IMR-90 (cell line): Measurements from ENCODE around the gene IRF2BP2. TPM values are rescaled to one million over a fixed set of nuclear protein-coding genes. Genes with fewer than 3 reads are reported as not detected.

ENCODE experiments used
- ATAC-seq: fragments of 200-7000 bp; cut with Tn5 transposase; 2 replicates; pipeline ENCODE4 v1.9.1; 2020; ENCODE audit warnings: low read depth, mild to moderate bottlenecking, moderate library complexity
- BruUV-seq: library from RNA; stranded (reverse); fragments of 400-500 nt; replicated peaks from 2 replicates; lab custom pipeline; 2021; lab: Mats Ljungman, UMichigan
- CTCF ChIA-PET: fragments of 300-600 bp; formaldehyde crosslinking; extraction: SDS; loops from one replicate; lab custom pipeline; 2021; ENCODE audit warnings: antibody characterized with exemption; lab: Yijun Ruan, JAX
- POLR2A ChIA-PET: fragments of 300-600 bp; sonication (Branson Sonifier 250); formaldehyde crosslinking; loops from one replicate; lab custom pipeline; 2022; ENCODE audit warnings: antibody characterized with exemption; ENCODE audit not compliant: unreplicated experiment; lab: Charles Lee
- DNase-seq: peaks from one replicate; pipeline ENCODE4 v3.0.0; 2013
- H2AFZ ChIP-seq: replicated peaks from 2 replicates; pipeline ENCODE3; 2013; ENCODE audit warnings: low read length, mild to moderate bottlenecking; ENCODE audit not compliant: poor library complexity
- H2AK5ac ChIP-seq: 2 replicates; pipeline ENCODE4 v1.6.1; 2013; ENCODE audit warnings: low read depth, low read length, inconsistent platforms
- H2AK9ac ChIP-seq: replicated peaks from 2 replicates; pipeline ENCODE3; 2013; ENCODE audit warnings: mild to moderate bottlenecking, low read depth, low read length, moderate library complexity; ENCODE audit not compliant: poor library complexity
- H2BK120ac ChIP-seq: 2 replicates; pipeline ENCODE4 v1.6.1; 2013; ENCODE audit warnings: low read depth, low read length, inconsistent platforms
- H2BK15ac ChIP-seq: 3 replicates; pipeline ENCODE4 v1.6.1; 2013; ENCODE audit warnings: low read depth, low read length, inconsistent platforms
- H2BK20ac ChIP-seq: 2 replicates; pipeline ENCODE4 v1.6.1; 2013; ENCODE audit warnings: low read depth, mild to moderate bottlenecking, inconsistent platforms, low read length, moderate library complexity
- H2BK5ac ChIP-seq: 2 replicates; pipeline ENCODE4 v1.6.1; 2013; ENCODE audit warnings: mild to moderate bottlenecking, low read depth, low read length, inconsistent platforms; ENCODE audit not compliant: poor library complexity, severe bottlenecking
- H3K14ac ChIP-seq: replicated peaks from 2 replicates; pipeline ENCODE4 v1.6.1; 2013; ENCODE audit warnings: low read depth, low read length, inconsistent platforms
- H3K18ac ChIP-seq: 2 replicates; pipeline ENCODE4 v1.6.1; 2013; ENCODE audit warnings: low read depth, low read length, control low read depth
- H3K23ac ChIP-seq: 2 replicates; pipeline ENCODE4 v1.6.1; 2013; ENCODE audit warnings: low read depth, low read length, inconsistent platforms
- H3K27ac ChIP-seq: 2 replicates; pipeline ENCODE4 v1.5.1; 2013; ENCODE audit warnings: mild to moderate bottlenecking, control low read depth, low read length; ENCODE audit not compliant: insufficient read depth
- H3K27me3 ChIP-seq: 2 replicates; pipeline ENCODE4 v1.6.1; 2013; ENCODE audit warnings: low read length; ENCODE audit not compliant: control insufficient read depth, insufficient read depth
- H3K36me3 ChIP-seq: 2 replicates; pipeline ENCODE4 v1.6.1; 2013; ENCODE audit warnings: low read length, mixed read lengths; ENCODE audit not compliant: control insufficient read depth, insufficient read depth
- H3K4ac ChIP-seq: 2 replicates; pipeline ENCODE4 v1.6.1; 2013; ENCODE audit warnings: low read depth, low read length, inconsistent platforms
- H3K4me1 ChIP-seq: 2 replicates; pipeline ENCODE4 v1.6.1; 2013; ENCODE audit warnings: low read length, mixed read lengths; ENCODE audit not compliant: control insufficient read depth, insufficient read depth
- H3K4me2 ChIP-seq: 2 replicates; pipeline ENCODE4 v1.6.1; 2013; ENCODE audit warnings: low read depth, mild to moderate bottlenecking, control low read depth, low read length, moderate library complexity
- H3K4me3 ChIP-seq: 2 replicates; pipeline ENCODE4 v1.5.1; 2013; ENCODE audit warnings: low read depth, mild to moderate bottlenecking, control low read depth, low read length, moderate library complexity; ENCODE audit not compliant: insufficient read depth
- H3K56ac ChIP-seq: 2 replicates; pipeline ENCODE4 v1.6.1; 2013; ENCODE audit warnings: low read length, inconsistent platforms; ENCODE audit not compliant: insufficient read depth; ENCODE audit errors: extremely low read depth
- H3K79me1 ChIP-seq, 2 experiments: 2 replicates each; pipeline ENCODE4 v1.6.1; 2013; ENCODE audit warnings: low read length in 2 of 2, inconsistent platforms in 1 of 2, low read depth in 1 of 2
- H3K9ac ChIP-seq: 2 replicates; pipeline ENCODE4 v1.6.1; 2013; ENCODE audit warnings: low read depth, low read length, control low read depth
- H3K9me1 ChIP-seq: 2 replicates; pipeline ENCODE4 v1.6.1; 2013; ENCODE audit warnings: low read length, inconsistent platforms; ENCODE audit not compliant: insufficient read depth
- H3K9me3 ChIP-seq: 2 replicates; pipeline ENCODE4 v1.6.1; 2013; ENCODE audit warnings: low read length; ENCODE audit not compliant: control insufficient read depth, insufficient read depth
- H4K20me1 ChIP-seq: 2 replicates; pipeline ENCODE4 v1.6.1; 2013; ENCODE audit warnings: low read length, inconsistent platforms; ENCODE audit not compliant: insufficient read depth
- H4K5ac ChIP-seq: 2 replicates; pipeline ENCODE4 v1.6.1; 2013; ENCODE audit warnings: mild to moderate bottlenecking, low read depth, low read length, control low read depth
- H4K8ac ChIP-seq, 2 experiments: 2 replicates each; pipeline ENCODE4 v1.6.1; 2013; ENCODE audit warnings: low read depth in 2 of 2, low read length in 2 of 2, control low read depth in 1 of 2, inconsistent platforms in 1 of 2
- H4K91ac ChIP-seq: 2 replicates; pipeline ENCODE4 v1.6.1; 2013; ENCODE audit warnings: low read depth, low read length, inconsistent platforms; ENCODE audit not compliant: insufficient read depth
- BHLHE40 ChIP-seq: fragments of 150-350 bp; IDR thresholded peaks from 2 replicates; pipeline ENCODE4 v1.6.1; 2016; ENCODE audit warnings: mild to moderate bottlenecking, low read depth, low read length
- CEBPB ChIP-seq: IDR thresholded peaks from 2 replicates; pipeline ENCODE4 v1.6.1; 2012; ENCODE audit warnings: low read depth, low read length, improper control_type of control experiment
- CHD1 ChIP-seq: IDR thresholded peaks from 2 replicates; pipeline ENCODE4 v1.6.1; 2012; ENCODE audit warnings: low read depth, low read length, improper control_type of control experiment
- CTCF ChIP-seq: conservative IDR thresholded peaks from 2 replicates; pipeline ENCODE4 v1.5.1; 2012; ENCODE audit warnings: mild to moderate bottlenecking, low read depth, low read length, improper control_type of control experiment
- MAFK ChIP-seq: IDR thresholded peaks from 2 replicates; pipeline ENCODE4 v1.6.1; 2012; ENCODE audit warnings: low read depth, low read length, improper control_type of control experiment
- POLR2A ChIP-seq: IDR thresholded peaks from 2 replicates; pipeline ENCODE4 v1.6.1; 2012; ENCODE audit warnings: mild to moderate bottlenecking, low read depth, low read length
- RAD21 ChIP-seq: IDR thresholded peaks from 2 replicates; pipeline ENCODE4 v1.6.1; 2012; ENCODE audit warnings: low read length, improper control_type of control experiment
- RCOR1 ChIP-seq: IDR thresholded peaks from 2 replicates; pipeline ENCODE4 v1.6.1; 2012; ENCODE audit warnings: mild to moderate bottlenecking, low read length, improper control_type of control experiment; ENCODE audit not compliant: insufficient replicate concordance
- RFX5 ChIP-seq: IDR thresholded peaks from 2 replicates; pipeline ENCODE4 v1.8.0; 2012; ENCODE audit warnings: low read depth, mild to moderate bottlenecking, low read length, moderate library complexity
- SMC3 ChIP-seq: fragments of 150-350 bp; IDR thresholded peaks from 2 replicates; pipeline ENCODE4 v1.6.1; 2016; ENCODE audit warnings: low read depth, mild to moderate bottlenecking, antibody characterized with exemption, low read length, moderate library complexity
- USF2 ChIP-seq: fragments of 150-350 bp; IDR thresholded peaks from 2 replicates; pipeline ENCODE4 v1.6.1; 2017; ENCODE audit warnings: mild to moderate bottlenecking, antibody characterized with exemption, low read length, low read depth
- WGBS, 2 experiments: methylation state at CpG; one replicate each; pipeline versions ENCODE4 v1.1.5 to v1.1.7; 2013; ENCODE audit warnings: missing lambda C conversion rate in 2 of 2; ENCODE audit not compliant: insufficient read length in 1 of 2; ENCODE audit errors: extremely low coverage in 2 of 2; 5-methylcytosine and 5-hydroxymethylcytosine counted together
- dilution Hi-C: fragments of 300-500 bp; cut with HindIII; formaldehyde crosslinking; loops from one replicate; pipeline ENCODE4 v1.14.3; 2018; ENCODE audit warnings: low sequenced_read_pairs; ENCODE audit not compliant: unreplicated experiment
- in situ Hi-C: fragments of 300-500 bp; cut with MboI; formaldehyde crosslinking; loops from 3 replicates; pipeline ENCODE4 v1.14.3; 2019; ENCODE audit warnings: low sequenced_read_pairs, inconsistent platforms, mixed read lengths
- intact Hi-C: fragments of 100-400 bp; cut with micrococcal nuclease; formaldehyde crosslinking; loops from 2 replicates; pipeline ENCODE4 v1.10.0; 2022
- polyA plus RNA-seq, 3 experiments: library from polyadenylated mRNA; depleted of rRNA; stranded (reverse); fragments of >200 nt; gene quantifications; 2 replicates each; pipeline ENCODE4 v1.2.3, GENCODE V29; 2012; ENCODE audit warnings: low replicate concordance in 1 of 3
- total RNA-seq: library from RNA; depleted of rRNA; stranded (reverse); fragments of >200 nt; gene quantifications from 2 replicates; pipeline ENCODE4 v1.2.3, GENCODE V29; 2012

IRF2BP2 gene
- total and polyA plus RNA-seq, 2 of the 4 experiments (the other 2 are of a cell fraction) = 47.0 to 66.6 TPM

- no peak overlapping the region for H3K9ac ChIP-seq
- POLR2A ChIA-PET = no interaction called here
- no peak overlapping the region for H4K5ac ChIP-seq
- no peak overlapping the region for H3K4ac ChIP-seq
- H3K27ac ChIP-seq = no peak overlapping the region
- CTCF ChIA-PET = no interaction called here
- H3K4me1 ChIP-seq = no peaks in the 10 kb centered on the region
- H3K9me3 ChIP-seq = peaks cover 8% of the 10 kb centered on the region
- H3K18ac ChIP-seq = no peak overlapping the region
- H2AK9ac ChIP-seq = no peak overlapping the region
- H2AFZ ChIP-seq = no peak overlapping the region
- TF ChIP-seq RAD21 (no peak), CHD1 (no peak), USF2 (no peak), RFX5 (no peak), BHLHE40 (no peak), POLR2A (no peak), CEBPB (no peak), SMC3 (no peak), RCOR1 (no peak), CTCF (no peak), MAFK (no peak)
- H2BK5ac ChIP-seq = no peak overlapping the region
- H2BK15ac ChIP-seq = no peak overlapping the region
- no peak overlapping the region for H4K8ac ChIP-seq
- no peak overlapping the region for H3K56ac ChIP-seq
- H4K91ac ChIP-seq = no peak overlapping the region
- no peak overlapping the region for H3K14ac ChIP-seq
- H3K9me1 ChIP-seq = peaks cover 4% of the 10 kb centered on the region; the same call in 1 of the 2 replicates
- no CpG with 5 or more reads among the region's 3 CpGs for WGBS, 2 experiments
- intact Hi-C loops (loop anchor here (5.0 kb wide), 1 partner anchor 37 kb away; no protein-coding TSS in a partner anchor), in situ Hi-C loops (no loop called here), dilution Hi-C loops (no loop called here)
- H2BK20ac ChIP-seq = no peak overlapping the region
- no TSS peak for BruUV-seq
- H4K20me1 ChIP-seq = no peaks in the 10 kb centered on the region
- no peaks in the 10 kb centered on the region for H3K36me3 ChIP-seq
- H3K4me3 ChIP-seq = no peak overlapping the region
- no peak for DNase-seq
- H2AK5ac ChIP-seq = no peak overlapping the region
- no peak overlapping the region for H2BK120ac ChIP-seq
- no peaks in the 10 kb centered on the region for H3K79me1 ChIP-seq
- no peak overlapping the region for H3K23ac ChIP-seq
- ATAC-seq = no peak
- H3K27me3 ChIP-seq = no peaks in the 10 kb centered on the region
- H3K4me2 ChIP-seq = no peak overlapping the region
Measured at GRCh38 chr1:234644928-234645327, 35.0 kb upstream of the IRF2BP2 start.
